HG03108 (cell line): ENCODE data around the gene SGCA.

Experiments
- ATAC-seq: cut with Tn5 transposase; IDR thresholded peaks from one replicate; pipeline ENCODE4 v1.9.1; 2021; ENCODE audit warnings: moderate library complexity; ENCODE audit not compliant: unreplicated experiment

The SGCA gene

GRCh38 chr17:50148226-50149090, 17.3 kb upstream of the SGCA start:
- peak; percentile 34 for ATAC-seq

GRCh38 chr17:50149091-50149416, 16.8 kb upstream of the SGCA start:
- ATAC-seq: no peak

- no peak for ATAC-seq
These were observed 16.1 kb upstream of the SGCA start for GRCh38 chr17:50149417-50150353.

- ATAC-seq: no peak
These were observed 15.3 kb upstream of the SGCA start, which contains the start of gene PPP1R9B for GRCh38 chr17:50150354-50151040. PPP1R9B (minus strand) TSS chr17:50150677; CDS start chr17:50150513, 164 bp downstream.

GRCh38 chr17:50151041-50151936, 14.5 kb upstream of the SGCA start:
- ATAC-seq: peak; percentile 34

- peak; percentile 25 for ATAC-seq
These were observed 13.8 kb upstream of the SGCA start for GRCh38 chr17:50151937-50152547.

GRCh38 chr17:50152736-50153135, 13.1 kb upstream of the SGCA start:
- ATAC-seq: no peak

- ATAC-seq: no peak
These were observed 11.9 kb upstream of the SGCA start for GRCh38 chr17:50153650-50154575.

GRCh38 chr17:50154604-50155003, 11.2 kb upstream of the SGCA start:
- no peak for ATAC-seq

GRCh38 chr17:50155115-50155819, 10.5 kb upstream of the SGCA start:
- ATAC-seq: no peak

- no peak for ATAC-seq
These were observed 7.9 kb upstream of the SGCA start for GRCh38 chr17:50157891-50158290.

GRCh38 chr17:50161023-50161910, 4.5 kb upstream of the SGCA start:
- ATAC-seq: peak; percentile 79

- ATAC-seq: no peak
These were observed 3.9 kb upstream of the SGCA start for GRCh38 chr17:50161911-50162288.

- no peak for ATAC-seq
These were observed 3.1 kb upstream of the SGCA start for GRCh38 chr17:50162466-50163254.

- ATAC-seq: no peak
These were observed 1.7 kb upstream of the SGCA start for GRCh38 chr17:50163843-50164696.

GRCh38 chr17:50164697-50164988, 1.2 kb upstream of the SGCA start:
- ATAC-seq: no peak
